ENCODE results near the gene CDKN2A. TPM values are rescaled to one million over a fixed set of nuclear protein-coding genes. Genes with fewer than 3 reads are reported as not detected.

Gene CDKN2A
- total RNA-seq, 1 donor from 2014 or later = not detected

DNA sequence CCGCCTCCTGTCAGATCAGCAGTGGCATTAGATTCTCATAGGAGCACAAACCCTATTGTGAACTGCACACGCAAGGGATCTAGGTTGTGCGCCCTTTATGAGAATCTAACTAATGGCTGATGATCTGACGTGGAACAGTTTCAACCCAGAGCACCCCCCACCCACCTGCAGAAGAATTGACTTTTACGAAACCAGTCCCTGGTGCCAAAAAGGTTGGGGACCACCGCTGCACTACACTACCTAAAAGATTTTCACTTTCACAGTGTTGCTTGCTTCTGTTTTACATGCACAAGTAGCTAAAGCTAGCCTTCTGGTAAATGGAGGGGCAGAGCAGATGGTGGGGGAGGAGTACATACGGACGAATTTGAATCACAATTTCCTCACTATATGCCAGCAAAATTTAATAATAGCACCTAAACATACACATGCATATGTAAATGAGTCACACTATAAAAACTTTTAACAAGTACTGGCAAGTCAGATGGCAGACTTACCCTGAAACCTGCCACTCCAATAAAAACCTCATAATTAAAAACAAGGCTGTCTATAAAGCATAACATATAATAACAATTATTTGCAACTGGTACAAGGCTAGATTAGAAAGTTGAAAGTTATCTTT lies 38.9 kb upstream of the CDKN2A start:
- H3K4me3 Mint-ChIP-seq (ENCODE audit: unreplicated experiment) = no peak overlapping the region
- H3K27me3 Mint-ChIP-seq (ENCODE audit: unreplicated experiment) = no peaks in the 10 kb centered on the region
- H3K27ac Mint-ChIP-seq (ENCODE audit: unreplicated experiment) = no peak overlapping the region
- TF ChIP-seq, protein P1, sequence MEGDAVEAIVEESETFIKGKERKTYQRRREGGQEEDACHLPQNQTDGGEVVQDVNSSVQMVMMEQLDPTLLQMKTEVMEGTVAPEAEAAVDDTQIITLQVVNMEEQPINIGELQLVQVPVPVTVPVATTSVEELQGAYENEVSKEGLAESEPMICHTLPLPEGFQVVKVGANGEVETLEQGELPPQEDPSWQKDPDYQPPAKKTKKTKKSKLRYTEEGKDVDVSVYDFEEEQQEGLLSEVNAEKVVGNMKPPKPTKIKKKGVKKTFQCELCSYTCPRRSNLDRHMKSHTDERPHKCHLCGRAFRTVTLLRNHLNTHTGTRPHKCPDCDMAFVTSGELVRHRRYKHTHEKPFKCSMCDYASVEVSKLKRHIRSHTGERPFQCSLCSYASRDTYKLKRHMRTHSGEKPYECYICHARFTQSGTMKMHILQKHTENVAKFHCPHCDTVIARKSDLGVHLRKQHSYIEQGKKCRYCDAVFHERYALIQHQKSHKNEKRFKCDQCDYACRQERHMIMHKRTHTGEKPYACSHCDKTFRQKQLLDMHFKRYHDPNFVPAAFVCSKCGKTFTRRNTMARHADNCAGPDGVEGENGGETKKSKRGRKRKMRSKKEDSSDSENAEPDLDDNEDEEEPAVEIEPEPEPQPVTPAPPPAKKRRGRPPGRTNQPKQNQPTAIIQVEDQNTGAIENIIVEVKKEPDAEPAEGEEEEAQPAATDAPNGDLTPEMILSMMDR (IDR thresholded peaks at IDR 0.05; ENCODE audit: unreplicated experiment) = no peak
- H3K36me3 Mint-ChIP-seq (ENCODE audit: low read depth, unreplicated experiment) = no peaks in the 10 kb centered on the region
- no peak for DNase-seq (ENCODE audit: low spot score)
- no peaks in the 10 kb centered on the region for H3K9me3 Mint-ChIP-seq (ENCODE audit: unreplicated experiment)
- H3K4me1 Mint-ChIP-seq (ENCODE audit: unreplicated experiment) = peaks cover 5% of the 10 kb centered on the region

DNA sequence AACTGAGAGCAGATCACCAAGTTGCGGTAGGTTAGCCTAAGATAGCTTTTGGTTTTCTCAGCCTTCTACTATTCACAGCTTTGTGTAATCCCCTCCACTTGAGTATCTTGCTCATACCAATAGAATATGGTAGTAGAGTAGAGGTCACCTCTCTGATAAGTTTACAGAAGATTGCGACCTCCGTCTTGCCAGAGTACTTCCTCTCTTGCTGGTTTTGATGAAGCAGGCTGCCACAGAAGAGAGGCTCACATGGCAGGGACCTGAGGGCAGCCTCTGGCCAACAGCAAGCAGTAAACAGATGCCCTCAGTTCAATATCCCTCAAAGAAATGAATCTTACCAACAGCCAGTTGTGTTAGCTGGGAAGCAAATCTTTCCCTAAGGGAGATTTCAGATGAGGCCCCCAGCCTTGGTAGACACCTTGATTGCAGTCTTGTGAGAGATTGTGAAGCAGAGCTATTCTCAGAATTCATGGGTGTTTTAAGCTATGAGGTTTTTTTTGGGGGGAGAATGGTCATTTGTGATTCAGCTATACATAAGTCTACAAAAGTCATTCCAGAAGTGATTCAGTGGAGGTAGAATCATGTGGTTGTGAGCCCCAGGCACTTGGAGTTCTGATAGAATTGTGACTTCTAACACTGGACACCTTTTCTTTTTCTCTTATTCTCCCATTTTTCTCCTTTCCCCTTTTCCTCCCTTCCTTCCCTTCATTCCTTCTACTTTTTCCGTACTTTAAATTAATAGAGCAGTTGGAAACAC lies 37.6 kb upstream of the CDKN2A start:
- no peak overlapping the region for H3K27ac Mint-ChIP-seq (ENCODE audit: unreplicated experiment)
- H3K9me3 Mint-ChIP-seq (ENCODE audit: unreplicated experiment) = no peaks in the 10 kb centered on the region
- TF ChIP-seq, protein P1 (IDR thresholded peaks at IDR 0.05; ENCODE audit: unreplicated experiment) = no peak
- no peaks in the 10 kb centered on the region for H3K36me3 Mint-ChIP-seq (ENCODE audit: low read depth, unreplicated experiment)
- DNase-seq (ENCODE audit: low spot score) = no peak
- no peak overlapping the region for H3K4me3 Mint-ChIP-seq (ENCODE audit: unreplicated experiment)
- peaks cover 6% of the 10 kb centered on the region for H3K4me1 Mint-ChIP-seq (ENCODE audit: unreplicated experiment)
- no peaks in the 10 kb centered on the region for H3K27me3 Mint-ChIP-seq (ENCODE audit: unreplicated experiment)

DNA sequence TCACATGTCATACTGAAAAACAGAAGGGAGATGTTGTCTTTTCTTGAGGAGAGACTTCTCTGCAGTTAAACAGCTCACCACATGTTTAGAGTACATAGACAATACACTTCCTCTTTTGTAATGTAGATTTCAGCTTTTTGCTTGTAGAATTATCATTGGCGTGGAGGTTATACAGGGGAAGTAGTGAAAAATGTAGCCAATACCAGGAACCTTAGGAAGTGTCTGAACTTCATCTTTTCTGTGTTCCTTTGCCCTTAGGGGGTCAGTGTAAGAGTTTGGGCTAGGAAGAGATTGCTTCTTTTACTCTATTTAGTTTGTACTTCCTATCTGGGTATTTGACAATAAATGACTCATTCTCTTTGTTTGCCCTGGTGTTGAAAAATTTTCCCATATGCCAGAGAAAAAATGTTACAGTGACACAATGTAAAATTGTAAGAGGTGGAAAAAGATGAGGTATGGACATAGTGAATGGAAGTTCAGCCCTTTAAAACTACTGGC lies 36.0 kb upstream of the CDKN2A start:
- Mint-ChIP-seq H3K27ac (ENCODE audit: unreplicated experiment) (no peak overlapping the region), H3K4me1 (ENCODE audit: unreplicated experiment) (peaks cover 10% of the 10 kb centered on the region), H3K4me3 (ENCODE audit: unreplicated experiment) (no peak overlapping the region), H3K36me3 (ENCODE audit: low read depth, unreplicated experiment) (no peaks in the 10 kb centered on the region), H3K9me3 (ENCODE audit: unreplicated experiment) (no peaks in the 10 kb centered on the region), H3K27me3 (ENCODE audit: unreplicated experiment) (no peaks in the 10 kb centered on the region)
- TF ChIP-seq, protein P1 (IDR thresholded peaks at IDR 0.05; ENCODE audit: unreplicated experiment) = no peak
- DNase-seq (ENCODE audit: low spot score) = no peak

DNA sequence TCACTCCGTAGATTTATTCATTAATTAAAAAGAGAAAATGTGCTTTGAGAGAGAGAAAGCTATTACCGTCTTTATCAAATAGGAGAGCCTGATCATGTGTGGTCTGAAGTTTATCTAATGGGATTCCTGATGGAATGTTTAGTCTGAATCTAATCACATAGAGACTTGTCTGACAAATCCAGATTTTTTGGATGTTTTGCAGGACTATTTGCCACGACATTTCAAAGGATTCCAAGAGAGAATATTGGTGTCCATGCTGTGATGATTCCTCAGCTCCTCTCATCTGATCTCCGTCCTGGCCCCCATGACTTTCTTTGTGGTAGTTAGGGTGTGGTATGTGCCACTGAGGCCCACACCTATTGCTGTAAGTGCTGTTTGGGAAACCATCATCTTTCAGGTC lies 35.0 kb upstream of the CDKN2A start:
- no peak overlapping the region for H3K27ac Mint-ChIP-seq (ENCODE audit: unreplicated experiment)
- no peak overlapping the region for H3K4me3 Mint-ChIP-seq (ENCODE audit: unreplicated experiment)
- peaks cover 10% of the 10 kb centered on the region for H3K4me1 Mint-ChIP-seq (ENCODE audit: unreplicated experiment)
- no peak for DNase-seq (ENCODE audit: low spot score)
- no peaks in the 10 kb centered on the region for H3K9me3 Mint-ChIP-seq (ENCODE audit: unreplicated experiment)
- H3K27me3 Mint-ChIP-seq (ENCODE audit: unreplicated experiment) = no peaks in the 10 kb centered on the region
- H3K36me3 Mint-ChIP-seq (ENCODE audit: low read depth, unreplicated experiment) = no peaks in the 10 kb centered on the region
- TF ChIP-seq, protein P1 (IDR thresholded peaks at IDR 0.05; ENCODE audit: unreplicated experiment) = no peak

DNA sequence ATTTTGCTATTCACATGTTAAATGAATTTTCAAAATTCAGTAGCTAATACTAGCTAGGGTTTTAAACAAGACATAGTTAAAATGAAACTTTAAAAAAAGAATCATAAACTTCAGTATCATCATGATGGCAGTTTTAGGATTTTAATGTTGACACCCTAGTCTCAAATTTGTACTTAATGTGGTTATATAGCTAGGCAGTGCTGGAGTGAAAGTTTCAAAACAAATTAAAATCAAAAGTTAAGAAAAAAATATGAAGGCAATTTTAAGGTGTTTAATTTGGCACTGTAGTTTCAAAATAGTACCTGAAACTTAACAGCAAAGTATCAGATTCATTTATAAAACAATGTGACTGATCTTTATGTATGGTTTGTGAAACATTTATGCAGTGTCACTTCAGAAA lies 34.2 kb upstream of the CDKN2A start:
- no peak overlapping the region for H3K4me3 Mint-ChIP-seq (ENCODE audit: unreplicated experiment)
- no peak overlapping the region for H3K27ac Mint-ChIP-seq (ENCODE audit: unreplicated experiment)
- H3K9me3 Mint-ChIP-seq (ENCODE audit: unreplicated experiment) = no peaks in the 10 kb centered on the region
- H3K4me1 Mint-ChIP-seq (ENCODE audit: unreplicated experiment) = peaks cover 10% of the 10 kb centered on the region
- DNase-seq (ENCODE audit: low spot score) = no peak
- TF ChIP-seq, protein P1 (IDR thresholded peaks at IDR 0.05; ENCODE audit: unreplicated experiment) = no peak
- H3K27me3 Mint-ChIP-seq (ENCODE audit: unreplicated experiment) = no peaks in the 10 kb centered on the region
- H3K36me3 Mint-ChIP-seq (ENCODE audit: low read depth, unreplicated experiment) = no peaks in the 10 kb centered on the region

Measured in endothelial cell (in vitro differentiated cells).